ENCODE data around the gene KCNMA1. TPM values are rescaled to one million over a fixed set of nuclear protein-coding genes. Genes with fewer than 3 reads are reported as not detected.
A peak's percentile ranks its signal among the peaks of the same experiment; 100 is the strongest.

Gene KCNMA1
- polyA plus RNA-seq, 1 of the 3 experiments (the other 2 are of a cell fraction): 107 TPM

- Histone ChIP-seq H3K27ac (ENCODE audit: low read depth in 2 of 2, low read length in 1 of 2) (peak overlapping the region in 1 of 2 experiments; percentile 47; a peak in 2 of 4 replicates), H3F3A (replicated peaks; ENCODE audit: insufficient read depth) (no peaks in the 10 kb centered on the region), H3K4me3 (ENCODE audit: low read depth in 2 of 2, low read length in 1 of 2) (no peak overlapping the region), H3K79me2 (ENCODE audit: insufficient read depth) (no peaks in the 10 kb centered on the region), H3K9ac (no peak overlapping the region), H4K20me1 (ENCODE audit: insufficient read depth) (no peaks in the 10 kb centered on the region), H2AFZ (ENCODE audit: low read depth) (no peak overlapping the region), H3K9me2 (no peaks in the 10 kb centered on the region), H3K27me3 (ENCODE audit: insufficient read depth) (no peaks in the 10 kb centered on the region), H3K36me3 (replicated peaks in 1 of 2; ENCODE audit: control insufficient read depth in 1 of 2, insufficient read depth in 2 of 2, low read length in 1 of 2) (peaks cover 0 to 9% of the 10 kb centered on the region in 2 experiments), H3K9me3 (no peaks in the 10 kb centered on the region), H3K4me2 (no peak overlapping the region), H3K4me1 (ENCODE audit: control insufficient read depth in 1 of 2, insufficient read depth in 2 of 2, low read depth in 1 of 2, low read length in 1 of 2) (peaks cover 0 to 9% of the 10 kb centered on the region in 2 experiments; a peak in 2 of 4 replicates)
- no peak for TF ChIP-seq RCOR1 (IDR thresholded peaks at IDR 0.05; ENCODE audit: low read length)
- CTCF ChIA-PET: no interaction called here
- POLR2A ChIA-PET: no interaction called here
- WGBS (ENCODE audit: low lambda C conversion rate): 98% methylated on average over 3 of the region's 3 CpGs
- no peak for DNase-seq
These were observed 714.9 kb downstream of the KCNMA1 start for GRCh38 chr10:76922666-76923065.

GRCh38 chr10:76921383-76922010 lies 716.1 kb downstream of the KCNMA1 start:
- H3K79me2 ChIP-seq (ENCODE audit: insufficient read depth): no peaks in the 10 kb centered on the region
- H3K4me1 ChIP-seq (ENCODE audit: control insufficient read depth in 1 of 2, insufficient read depth in 2 of 2, low read depth in 1 of 2, low read length in 1 of 2): peaks cover 0 to 9% of the 10 kb centered on the region in 2 experiments; a peak in 2 of 4 replicates
- no peak for DNase-seq
- H4K20me1 ChIP-seq (ENCODE audit: insufficient read depth): no peaks in the 10 kb centered on the region
- no peaks in the 10 kb centered on the region for H3K27me3 ChIP-seq (ENCODE audit: insufficient read depth)
- H3K9ac ChIP-seq: no peak overlapping the region
- H2AFZ ChIP-seq (ENCODE audit: low read depth): no peak overlapping the region
- no peaks in the 10 kb centered on the region for H3K9me3 ChIP-seq
- no peak overlapping the region for H3K4me2 ChIP-seq
- no peak overlapping the region for H3K4me3 ChIP-seq (ENCODE audit: low read depth in 2 of 2, low read length in 1 of 2)
- H3K27ac ChIP-seq (ENCODE audit: low read depth in 2 of 2, low read length in 1 of 2): peak overlapping the region in 1 of 2 experiments; percentile 67; a peak in 2 of 4 replicates
- CTCF ChIA-PET: no interaction called here
- WGBS (ENCODE audit: low lambda C conversion rate): 65% methylated on average over 2 of the region's 2 CpGs
- peaks cover 0 to 4% of the 10 kb centered on the region in 2 experiments for H3K36me3 ChIP-seq (replicated peaks in 1 of 2; ENCODE audit: control insufficient read depth in 1 of 2, insufficient read depth in 2 of 2, low read length in 1 of 2)
- POLR2A ChIA-PET: no interaction called here
- H3F3A ChIP-seq (replicated peaks; ENCODE audit: insufficient read depth): no peaks in the 10 kb centered on the region
- no peaks in the 10 kb centered on the region for H3K9me2 ChIP-seq
- TF ChIP-seq MAX (IDR thresholded peaks at IDR 0.05; ENCODE audit: low read depth) (no peak), CTCF (IDR thresholded peaks at IDR 0.05) (no peak), GATA2 (CRISPR knock-in tag; IDR thresholded peaks at IDR 0.05) (no peak), EP300 (IDR thresholded peaks at IDR 0.05; ENCODE audit: borderline replicate concordance in 1 of 2, low read depth in 1 of 2, low read length in 1 of 2) (no peak), JUND (IDR thresholded peaks at IDR 0.05) (no peak), GABPA (IDR thresholded peaks at IDR 0.05; ENCODE audit: low read depth) (no peak), MXI1 (IDR thresholded peaks at IDR 0.05; ENCODE audit: low read depth, low read length) (no peak), RXRA (IDR thresholded peaks at IDR 0.05; ENCODE audit: borderline replicate concordance, low read depth) (no peak), RFX5 (IDR thresholded peaks at IDR 0.05; ENCODE audit: low read length) (no peak), USF2 (IDR thresholded peaks at IDR 0.05; ENCODE audit: borderline replicate concordance, low read depth, low read length) (no peak), IRF3 (IDR thresholded peaks at IDR 0.05; ENCODE audit: low read depth, low read length) (no peak), PBX3 (IDR thresholded peaks at IDR 0.05) (no peak), TEAD4 (IDR thresholded peaks at IDR 0.05; ENCODE audit: borderline replicate concordance, insufficient read depth) (no peak), RAD21 (IDR thresholded peaks at IDR 0.05; ENCODE audit: low read length) (no peak)

Measured in SK-N-SH (cell line).